Stimulated activated CD4-positive, alpha-beta T cell treated with anti-CD3 and anti-CD28 coated beads, TNF-alpha, amount 100 ng/mL, for 24 hours (primary cell): ENCODE measurements around the gene SLIRP.
A peak's percentile ranks its signal among the peaks of the same experiment; 100 is the strongest.
"Not testable (repeated sequence)": the region's sequence is repeated elsewhere in the genome, so short reads cannot be mapped to it uniquely, and the experiment has no call there.

ENCODE experiments used
- DNase-seq, 3 experiments: peaks; one replicate each; pipeline ENCODE4 v3.0.0-alpha.2; 2020; ENCODE audit warnings: low read depth in 3 of 3

Gene SLIRP

GRCh38 chr14:77741438-77741837 is 33.5 kb downstream of the SLIRP start:
- no peak for DNase-seq

GRCh38 chr14:77746064-77746702 is 38.3 kb downstream of the SLIRP start:
- no peak for DNase-seq

GRCh38 chr14:77747425-77747824 is 39.5 kb downstream of the SLIRP start:
- DNase-seq: not testable (repeated sequence)

- no peak for DNase-seq
These were observed 44.4 kb downstream of the SLIRP start for GRCh38 chr14:77752266-77752665.

- DNase-seq: no peak
These were observed 45.1 kb downstream of the SLIRP start for GRCh38 chr14:77752799-77753516.

GRCh38 chr14:77760381-77761204 is 52.7 kb downstream of the SLIRP start, which contains the start of gene SNW1:
TSS of gene SNW1 (minus strand) at chr14:77761156. CDS start at chr14:77761127, 29 bp downstream.
- DNase-seq: peak; percentile 80 to 90 (median 85)

GRCh38 chr14:77761205-77761931 is 53.5 kb downstream of the SLIRP start:
- no peak for DNase-seq

GRCh38 chr14:77763316-77763715 is 55.4 kb downstream of the SLIRP start:
- DNase-seq: no peak

GRCh38 chr14:77763978-77764377 is 56.1 kb downstream of the SLIRP start:
- DNase-seq: no peak
